CD4-positive, alpha-beta T cell treated with Interleukin-12 subunit alpha and Interleukin-12 subunit beta, for 1 hour (primary cell): ENCODE data around the gene XPO6.

Experiments
- DNase-seq: peaks from one replicate; pipeline ENCODE4 v3.0.0-alpha.2; 2020

XPO6 gene

GRCh38 chr16:28106467-28107215 lies 105.1 kb downstream of the XPO6 start:
- DNase-seq, result no peak

GRCh38 chr16:28105954-28106353 lies 105.8 kb downstream of the XPO6 start:
- no peak for DNase-seq

- DNase-seq, result no peak
Measured at GRCh38 chr16:28105297-28105696, 106.5 kb downstream of the XPO6 start.

- no peak for DNase-seq
Measured at GRCh38 chr16:28104404-28104803, 107.4 kb downstream of the XPO6 start.

GRCh38 chr16:28103516-28104170 lies 108.1 kb downstream of the XPO6 start:
- no peak for DNase-seq

- DNase-seq, result no peak
Measured at GRCh38 chr16:28101533-28101890, 110.3 kb downstream of the XPO6 start.

- DNase-seq, result no peak
Measured at GRCh38 chr16:28100810-28101532, 110.8 kb downstream of the XPO6 start.

- DNase-seq, result no peak
Measured at GRCh38 chr16:28098959-28099945, 112.5 kb downstream of the XPO6 start.

GRCh38 chr16:28098171-28098958 lies 113.4 kb downstream of the XPO6 start:
- DNase-seq, result no peak

GRCh38 chr16:28096983-28097899 lies 114.5 kb downstream of the XPO6 start:
- DNase-seq, result no peak

GRCh38 chr16:28093385-28093725 lies 118.4 kb downstream of the XPO6 start:
- DNase-seq, result no peak

GRCh38 chr16:28092721-28093384 lies 118.9 kb downstream of the XPO6 start:
- no peak for DNase-seq

- DNase-seq, result no peak
Measured at GRCh38 chr16:28091656-28092055, 120.1 kb downstream of the XPO6 start.

GRCh38 chr16:28090646-28091377 lies 121.0 kb downstream of the XPO6 start:
- DNase-seq, result no peak

GRCh38 chr16:28089992-28090365 lies 121.8 kb downstream of the XPO6 start:
- no peak for DNase-seq

- no peak for DNase-seq
Measured at GRCh38 chr16:28089205-28089991, 122.4 kb downstream of the XPO6 start.

- DNase-seq, result no peak
Measured at GRCh38 chr16:28087675-28088300, 124.0 kb downstream of the XPO6 start.

- DNase-seq, result no peak
Measured at GRCh38 chr16:28087140-28087660, 124.6 kb downstream of the XPO6 start.
